NT2/D1 (cell line): ENCODE measurements around the gene RXFP3.
"Not testable (repeated sequence)": the region's sequence is repeated elsewhere in the genome, so short reads cannot be mapped to it uniquely, and the experiment has no call there.

ENCODE experiments used
- DNase-seq: peaks from one replicate; pipeline ENCODE4 v3.0.0-alpha.2; 2011; ENCODE audit warnings: low read depth, low spot score
- H3K27me3 ChIP-seq: 2 replicates; pipeline ENCODE4 v1.6.0; 2011; ENCODE audit warnings: mild to moderate bottlenecking; ENCODE audit not compliant: insufficient read length, insufficient read depth
- H3K36me3 ChIP-seq: 2 replicates; pipeline ENCODE4 v1.6.1; 2011; ENCODE audit warnings: mild to moderate bottlenecking, low read length, mixed read lengths; ENCODE audit not compliant: insufficient read depth, insufficient read length
- H3K4me1 ChIP-seq: 2 replicates; pipeline ENCODE4 v1.5.1; 2011; ENCODE audit not compliant: insufficient read depth, insufficient read length
- H3K4me3 ChIP-seq: 2 replicates; pipeline ENCODE4 v1.5.1; 2011; ENCODE audit warnings: low read depth; ENCODE audit not compliant: insufficient read length
- H3K9ac ChIP-seq: 2 replicates; pipeline ENCODE4 v1.6.0; 2011; ENCODE audit warnings: low read depth; ENCODE audit not compliant: insufficient read length
- H3K9me3 ChIP-seq: 2 replicates; pipeline ENCODE4 v1.5.1; 2011; ENCODE audit warnings: mild to moderate bottlenecking, low read length; ENCODE audit not compliant: insufficient read depth
- SUZ12 ChIP-seq: IDR thresholded peaks from 2 replicates; pipeline ENCODE4 v1.6.1; 2011; ENCODE audit not compliant: insufficient read length, insufficient read depth; ENCODE audit errors: extremely low read depth
- YY1 ChIP-seq: IDR thresholded peaks from 2 replicates; pipeline ENCODE4 v1.6.1; 2011; ENCODE audit not compliant: insufficient read length, insufficient read depth
- ZNF274 ChIP-seq: IDR thresholded peaks from 2 replicates; pipeline ENCODE4 v1.6.1; 2011; ENCODE audit warnings: mild to moderate bottlenecking, low read depth, low read length

The RXFP3 gene

GRCh38 chr5:33944543-33945132, 8.5 kb downstream of the RXFP3 start:
- H3K4me1 ChIP-seq = no peaks in the 10 kb centered on the region
- no peaks in the 10 kb centered on the region for H3K36me3 ChIP-seq
- no peaks in the 10 kb centered on the region for H3K9me3 ChIP-seq
- no peak overlapping the region for H3K9ac ChIP-seq
- no peak for DNase-seq
- no peak overlapping the region for H3K4me3 ChIP-seq
- TF ChIP-seq YY1 (no peak), ZNF274 (no peak), SUZ12 (no peak)
- no peaks in the 10 kb centered on the region for H3K27me3 ChIP-seq

- not testable (repeated sequence) for H3K9me3 ChIP-seq, H3K9ac ChIP-seq, DNase-seq, H3K4me1 ChIP-seq, H3K36me3 ChIP-seq, H3K27me3 ChIP-seq, H3K4me3 ChIP-seq
Measured at GRCh38 chr5:33952175-33952574, 16.0 kb downstream of the RXFP3 start.

DNA sequence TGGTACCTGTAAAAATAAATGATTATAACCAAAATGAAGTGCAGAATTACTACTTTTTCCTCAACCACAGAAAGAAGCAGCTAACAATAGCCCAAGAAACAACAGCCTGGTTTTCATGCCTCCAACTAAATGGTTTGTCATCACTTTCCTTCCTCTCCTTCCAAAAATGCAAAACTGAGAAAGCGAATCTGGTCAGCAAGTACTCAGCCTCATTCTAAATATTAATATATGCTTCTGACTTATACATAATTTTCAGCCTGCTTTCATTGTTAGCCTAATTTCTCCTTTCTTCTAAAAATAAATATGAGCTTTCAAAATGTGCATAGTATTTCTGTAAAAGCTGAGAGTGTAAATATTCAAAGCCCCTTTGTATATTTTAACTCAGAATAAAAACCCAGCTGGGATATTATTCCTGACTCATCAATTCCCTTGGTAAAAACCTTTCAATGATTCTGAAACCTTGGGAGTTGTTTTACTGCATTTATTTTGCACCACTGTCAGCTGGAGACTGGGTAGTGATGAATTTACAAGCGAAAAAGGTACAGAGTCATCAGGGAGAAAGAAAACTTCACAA, 21.5 kb downstream of the RXFP3 start:
- Histone ChIP-seq H3K27me3 (no peaks in the 10 kb centered on the region), H3K4me1 (no peaks in the 10 kb centered on the region), H3K9ac (no peak overlapping the region), H3K36me3 (no peaks in the 10 kb centered on the region), H3K9me3 (no peaks in the 10 kb centered on the region), H3K4me3 (no peak overlapping the region)
- TF ChIP-seq ZNF274 = no peak
- DNase-seq = no peak

DNA sequence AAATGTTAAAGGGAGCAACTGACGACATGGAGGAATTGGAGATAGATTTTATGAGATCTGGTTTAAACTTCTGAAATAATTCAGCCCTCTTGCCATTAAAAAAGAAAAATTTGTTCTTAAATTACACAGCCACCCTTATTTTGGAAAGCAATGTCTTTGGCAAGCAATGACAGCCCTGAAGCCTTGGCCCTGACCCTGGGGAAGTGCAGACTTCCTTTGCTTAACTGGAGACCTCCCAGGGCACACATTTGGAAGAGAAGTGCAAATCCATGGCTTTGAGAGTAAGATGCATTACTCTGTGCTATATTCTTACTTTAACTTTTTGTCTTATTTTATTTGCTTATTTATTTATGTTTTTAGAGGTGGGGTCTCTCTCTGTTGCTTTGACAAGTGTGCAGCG, 22.0 kb downstream of the RXFP3 start:
- DNase-seq = no peak
- Histone ChIP-seq H3K4me3 (no peak overlapping the region), H3K4me1 (no peaks in the 10 kb centered on the region), H3K27me3 (no peaks in the 10 kb centered on the region), H3K9ac (no peak overlapping the region), H3K9me3 (no peaks in the 10 kb centered on the region), H3K36me3 (no peaks in the 10 kb centered on the region)
- TF ChIP-seq ZNF274 = no peak
- no peak for TF ChIP-seq YY1
- TF ChIP-seq SUZ12 = no peak

GRCh38 chr5:33964132-33964700, 28.0 kb downstream of the RXFP3 start:
- no peaks in the 10 kb centered on the region for H3K9me3 ChIP-seq
- H3K36me3 ChIP-seq = no peaks in the 10 kb centered on the region
- no peaks in the 10 kb centered on the region for H3K27me3 ChIP-seq
- TF ChIP-seq SUZ12 (no peak), YY1 (no peak), ZNF274 (no peak)
- no peaks in the 10 kb centered on the region for H3K4me1 ChIP-seq
- no peak overlapping the region for H3K4me3 ChIP-seq
- no peak for DNase-seq
- H3K9ac ChIP-seq = no peak overlapping the region

DNA sequence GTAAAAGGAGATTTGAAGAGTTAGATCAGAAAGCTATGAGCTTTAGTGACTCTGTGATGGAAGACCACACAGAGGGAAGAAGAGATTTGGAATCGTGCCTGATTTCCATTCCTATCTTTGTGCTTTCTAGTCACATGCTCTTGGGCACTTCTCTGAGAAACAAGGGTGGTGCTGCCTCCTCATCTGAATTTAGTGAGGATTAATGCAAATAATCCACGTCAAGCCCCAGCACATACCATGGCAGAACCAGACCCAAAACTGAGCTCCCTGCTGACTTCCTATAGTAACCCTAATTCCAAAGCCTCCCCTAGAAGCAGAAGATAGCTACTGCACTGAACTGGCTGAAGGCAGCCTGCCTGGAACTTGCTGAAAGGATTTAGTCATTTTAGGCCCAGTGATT, 30.6 kb downstream of the RXFP3 start:
- no peaks in the 10 kb centered on the region for H3K36me3 ChIP-seq
- no peak overlapping the region for H3K9ac ChIP-seq
- no peaks in the 10 kb centered on the region for H3K4me1 ChIP-seq
- H3K27me3 ChIP-seq = no peaks in the 10 kb centered on the region
- no peak for TF ChIP-seq ZNF274
- TF ChIP-seq SUZ12 = no peak
- no peak for TF ChIP-seq YY1
- H3K4me3 ChIP-seq = no peak overlapping the region
- no peaks in the 10 kb centered on the region for H3K9me3 ChIP-seq
- DNase-seq = no peak

- TF ChIP-seq ZNF274 (no peak), YY1 (no peak), SUZ12 (no peak)
- Histone ChIP-seq H3K4me1 (no peaks in the 10 kb centered on the region), H3K27me3 (no peaks in the 10 kb centered on the region), H3K9me3 (no peaks in the 10 kb centered on the region), H3K9ac (no peak overlapping the region), H3K36me3 (no peaks in the 10 kb centered on the region), H3K4me3 (no peak overlapping the region)
- DNase-seq = no peak
Measured at GRCh38 chr5:33968211-33969005, 32.2 kb downstream of the RXFP3 start.
